Measurements from ENCODE around the gene CD63. TPM values are rescaled to one million over a fixed set of nuclear protein-coding genes. Genes with fewer than 3 reads are reported as not detected.
"Not testable (repeated sequence)": the region's sequence is repeated elsewhere in the genome, so short reads cannot be mapped to it uniquely, and the experiment has no call there.

Gene CD63
- total and polyA plus RNA-seq, 2 of the 4 experiments (the other 2 are of a cell fraction) = 995 to 1,398 TPM

DNA sequence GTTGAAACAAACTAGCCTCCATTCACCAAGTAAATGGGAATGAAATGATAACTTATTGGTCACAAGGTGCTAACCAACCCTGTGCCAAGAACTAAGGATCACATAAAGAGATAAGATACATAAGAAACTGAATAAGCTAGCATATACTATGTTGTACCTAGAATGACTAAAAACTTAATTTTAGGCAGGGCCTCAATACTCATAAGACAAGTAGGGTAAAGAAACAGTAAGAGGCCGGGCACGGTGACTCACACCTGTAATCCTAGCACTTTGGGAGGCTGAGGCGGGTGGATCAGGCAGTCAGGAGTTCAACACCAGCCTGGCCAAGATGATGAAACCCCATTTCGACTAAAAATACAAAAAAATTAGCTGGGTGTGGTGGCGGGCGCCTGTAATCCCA is 31.9 kb upstream of the CD63 start:
- TF ChIP-seq, protein P1, sequence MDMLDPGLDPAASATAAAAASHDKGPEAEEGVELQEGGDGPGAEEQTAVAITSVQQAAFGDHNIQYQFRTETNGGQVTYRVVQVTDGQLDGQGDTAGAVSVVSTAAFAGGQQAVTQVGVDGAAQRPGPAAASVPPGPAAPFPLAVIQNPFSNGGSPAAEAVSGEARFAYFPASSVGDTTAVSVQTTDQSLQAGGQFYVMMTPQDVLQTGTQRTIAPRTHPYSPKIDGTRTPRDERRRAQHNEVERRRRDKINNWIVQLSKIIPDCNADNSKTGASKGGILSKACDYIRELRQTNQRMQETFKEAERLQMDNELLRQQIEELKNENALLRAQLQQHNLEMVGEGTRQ (IDR thresholded peaks at IDR 0.05; ENCODE audit: low read depth, low read length) = no peak
- TF ChIP-seq NFE2L2 (IDR thresholded peaks at IDR 0.05; ENCODE audit: low read depth, low read length) (no peak), RCOR1 (IDR thresholded peaks at IDR 0.05; ENCODE audit: insufficient replicate concordance, low read length) (no peak), CEBPB (IDR thresholded peaks at IDR 0.05; ENCODE audit: low read depth, low read length) (no peak), FOS (IDR thresholded peaks at IDR 0.05; ENCODE audit: low read depth, low read length) (no peak), RAD21 (IDR thresholded peaks at IDR 0.05; ENCODE audit: low read length) (no peak)
- no peak for DNase-seq
- Histone ChIP-seq H2AK5ac (ENCODE audit: low read depth, low read length) (no peak overlapping the region), H3K79me1 (ENCODE audit: low read depth in 1 of 2, low read length in 2 of 2) (peaks cover 12 to 46% of the 10 kb centered on the region in 2 experiments), H2AK9ac (replicated peaks; ENCODE audit: low read depth, low read length, poor library complexity) (no peak overlapping the region), H3K36me3 (ENCODE audit: control insufficient read depth, insufficient read depth, low read length) (peaks cover 32% of the 10 kb centered on the region), H3K27me3 (ENCODE audit: control insufficient read depth, insufficient read depth, low read length) (no peaks in the 10 kb centered on the region), H2BK20ac (ENCODE audit: low read depth, low read length) (no peak overlapping the region), H4K20me1 (ENCODE audit: insufficient read depth, low read length) (no peaks in the 10 kb centered on the region), H3K9ac (ENCODE audit: low read depth, low read length) (no peak overlapping the region), H2AFZ (replicated peaks; ENCODE audit: low read length, poor library complexity) (no peak overlapping the region), H3K9me1 (ENCODE audit: insufficient read depth, low read length) (peaks cover under 1% of the 10 kb centered on the region; the same call in 1 of the 2 replicates), H4K91ac (ENCODE audit: insufficient read depth, low read depth, low read length) (no peak overlapping the region), H2BK5ac (ENCODE audit: low read depth, low read length, poor library complexity, severe bottlenecking) (no peak overlapping the region), H3K18ac (ENCODE audit: low read depth, low read length) (no peak overlapping the region), H4K8ac (ENCODE audit: low read depth in 2 of 2, low read length in 2 of 2) (no peak overlapping the region), H3K23ac (ENCODE audit: low read depth, low read length) (no peak overlapping the region), H3K4me3 (ENCODE audit: insufficient read depth, low read depth, low read length) (no peak overlapping the region), H3K4me2 (ENCODE audit: low read depth, low read length) (no peak overlapping the region), H4K5ac (ENCODE audit: low read depth, low read length) (no peak overlapping the region), H3K9me3 (ENCODE audit: control insufficient read depth, insufficient read depth, low read length) (no peaks in the 10 kb centered on the region), H2BK15ac (ENCODE audit: low read depth, low read length) (no peak overlapping the region), H2BK120ac (ENCODE audit: low read depth, low read length) (no peak overlapping the region), H3K14ac (replicated peaks; ENCODE audit: low read depth, low read length) (no peak overlapping the region), H3K4ac (ENCODE audit: low read depth, low read length) (no peak overlapping the region), H3K56ac (ENCODE audit: extremely low read depth, insufficient read depth, low read length) (no peak overlapping the region), H3K4me1 (ENCODE audit: control insufficient read depth, insufficient read depth, low read length) (peaks cover 2% of the 10 kb centered on the region; the same call in 1 of the 2 replicates), H3K27ac (ENCODE audit: insufficient read depth, low read length) (no peak overlapping the region)
- ATAC-seq (ENCODE audit: low read depth) = no peak
- ChIA-PET CTCF (interaction anchor here (1.4 kb wide), 1 partner anchor 22 kb away, joined by 4 read pairs; no protein-coding TSS in a partner anchor), POLR2A (ENCODE audit: unreplicated experiment) (no interaction called here)
- intact Hi-C loops (cut with micrococcal nuclease) (no loop called here), in situ Hi-C loops (cut with MboI; ENCODE audit: low sequenced_read_pairs) (no loop called here), dilution Hi-C loops (cut with HindIII; ENCODE audit: low sequenced_read_pairs, unreplicated experiment) (no loop called here)
- WGBS, 2 experiments (ENCODE audit: extremely low coverage in 2 of 2, insufficient read length in 1 of 2) = no CpG with 5 or more reads among the region's 6 CpGs
- BruUV-seq (replicated peaks) = no TSS peak

DNA sequence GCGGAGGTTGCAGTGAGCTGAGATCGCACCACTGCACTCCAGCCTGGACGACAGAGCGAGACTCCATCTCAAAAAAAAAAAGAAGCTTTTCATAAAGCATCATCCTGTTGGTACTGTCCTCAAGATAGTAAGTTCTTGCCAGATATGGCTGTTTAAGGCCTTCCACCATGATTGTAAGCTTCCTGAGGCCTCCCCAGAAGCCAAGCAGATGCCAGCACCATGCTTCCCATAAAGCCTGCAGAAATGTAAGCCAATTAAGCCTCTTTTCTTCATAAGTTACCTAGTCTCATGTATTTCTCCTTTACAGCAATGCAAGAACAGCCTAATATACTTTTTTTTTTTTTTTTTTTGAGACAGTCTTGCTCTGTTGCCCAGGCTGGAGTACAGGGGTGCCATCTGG is 29.8 kb upstream of the CD63 start:
- H3K9me1 ChIP-seq (ENCODE audit: insufficient read depth, low read length); H4K5ac ChIP-seq (ENCODE audit: low read depth, low read length); H3K27ac ChIP-seq (ENCODE audit: insufficient read depth, low read length); H3K4me1 ChIP-seq (ENCODE audit: control insufficient read depth, insufficient read depth, low read length); H3K4ac ChIP-seq (ENCODE audit: low read depth, low read length); dilution Hi-C loops (cut with HindIII; ENCODE audit: low sequenced_read_pairs, unreplicated experiment); H2AFZ ChIP-seq (replicated peaks; ENCODE audit: low read length, poor library complexity); H3K9me3 ChIP-seq (ENCODE audit: control insufficient read depth, insufficient read depth, low read length); H3K23ac ChIP-seq (ENCODE audit: low read depth, low read length); BruUV-seq (replicated peaks); DNase-seq; H4K91ac ChIP-seq (ENCODE audit: insufficient read depth, low read depth, low read length); H2AK9ac ChIP-seq (replicated peaks; ENCODE audit: low read depth, low read length, poor library complexity); intact Hi-C loops (cut with micrococcal nuclease); POLR2A ChIA-PET (ENCODE audit: unreplicated experiment); H2BK20ac ChIP-seq (ENCODE audit: low read depth, low read length); H3K9ac ChIP-seq (ENCODE audit: low read depth, low read length); ATAC-seq (ENCODE audit: low read depth); H3K4me3 ChIP-seq (ENCODE audit: insufficient read depth, low read depth, low read length); H4K20me1 ChIP-seq (ENCODE audit: insufficient read depth, low read length); H3K4me2 ChIP-seq (ENCODE audit: low read depth, low read length); H2AK5ac ChIP-seq (ENCODE audit: low read depth, low read length); CTCF ChIA-PET; H3K56ac ChIP-seq (ENCODE audit: extremely low read depth, insufficient read depth, low read length); H4K8ac ChIP-seq (ENCODE audit: low read depth in 2 of 2, low read length in 2 of 2); H3K18ac ChIP-seq (ENCODE audit: low read depth, low read length); H3K27me3 ChIP-seq (ENCODE audit: control insufficient read depth, insufficient read depth, low read length); H2BK120ac ChIP-seq (ENCODE audit: low read depth, low read length); H2BK15ac ChIP-seq (ENCODE audit: low read depth, low read length); H2BK5ac ChIP-seq (ENCODE audit: low read depth, low read length, poor library complexity, severe bottlenecking); in situ Hi-C loops (cut with MboI; ENCODE audit: low sequenced_read_pairs); H3K14ac ChIP-seq (replicated peaks; ENCODE audit: low read depth, low read length): not testable (repeated sequence)
- H3K79me1 ChIP-seq (ENCODE audit: low read depth in 1 of 2, low read length in 2 of 2) = peaks cover 12 to 41% of the 10 kb centered on the region in 2 experiments
- peaks cover 35% of the 10 kb centered on the region for H3K36me3 ChIP-seq (ENCODE audit: control insufficient read depth, insufficient read depth, low read length)
- 100% methylated on average over 1 of the region's 4 CpGs; no CpG with 5 or more reads in 1 of the 2 experiments for WGBS, 2 experiments (ENCODE audit: extremely low coverage in 2 of 2, insufficient read length in 1 of 2)
